PC-3 (cell line): ENCODE results near the gene TMPRSS11E.
"Not testable (repeated sequence)": the region's sequence is repeated elsewhere in the genome, so short reads cannot be mapped to it uniquely, and the experiment has no call there.

Experiments used
- CTCF ChIP-seq: fragments of 300-600 bp; sonication (generic); conservative IDR thresholded peaks from 2 replicates; pipeline ENCODE4 v1.5.1; 2017; ENCODE audit warnings: antibody characterized with exemption, low read depth, mild to moderate bottlenecking, low read length
- EZH2 ChIP-seq: fragments of 300-600 bp; sonication (generic); IDR thresholded peaks from one replicate; pipeline ENCODE4 v1.6.1; 2017; ENCODE audit warnings: antibody characterized with exemption, mild to moderate bottlenecking, low read length; ENCODE audit not compliant: unreplicated experiment
- EZH2phosphoT487 ChIP-seq: fragments of 300-600 bp; sonication (generic); IDR thresholded peaks from 2 replicates; pipeline ENCODE4 v1.6.1; 2018; ENCODE audit warnings: mild to moderate bottlenecking, antibody characterized with exemption, low read length, borderline replicate concordance

- not testable (repeated sequence) for TF ChIP-seq EZH2phosphoT487, CTCF, EZH2
Observed at GRCh38 chr4:68405718-68406478, 41.4 kb upstream of the TMPRSS11E start.
